Caco-2 (cell line): Measurements from ENCODE around the gene CHMP4A. TPM values are rescaled to one million over a fixed set of nuclear protein-coding genes. Genes with fewer than 3 reads are reported as not detected.
A peak's percentile ranks its signal among the peaks of the same experiment; 100 is the strongest.

Experiments used
- BruUV-seq: library from RNA; stranded (reverse); fragments of 400-500 nt; replicated peaks from 2 replicates; lab custom pipeline; 2021; lab: Mats Ljungman, UMichigan
- CTCF ChIA-PET: fragments of 300-600 bp; sonication (Branson Sonifier 250); formaldehyde crosslinking; loops from one replicate; lab custom pipeline; 2022; ENCODE audit warnings: antibody characterized with exemption; lab: Charles Lee
- POLR2A ChIA-PET: fragments of 300-600 bp; sonication (Branson Sonifier 250); formaldehyde crosslinking; loops from one replicate; lab custom pipeline; 2022; ENCODE audit warnings: antibody characterized with exemption; lab: Charles Lee
- DNase-seq, 2 experiments: peaks; one replicate each; pipeline versions ENCODE4 v3.0.0 to v3.0.0-alpha.2; 2020 to 2022
- H3K27me3 ChIP-seq: replicated peaks from 2 replicates; pipeline ENCODE4 v1.6.0; 2011; ENCODE audit warnings: low read length; ENCODE audit not compliant: control insufficient read depth, insufficient read depth
- H3K36me3 ChIP-seq: 2 replicates; pipeline ENCODE4 v1.5.1; 2011; ENCODE audit warnings: low read length; ENCODE audit not compliant: control insufficient read depth, insufficient read depth
- H3K4me1 ChIP-seq: fragments of 250-450 bp; sonication (Bioruptor Pico); 2 replicates; pipeline ENCODE4 v1.5.1; 2020; ENCODE audit warnings: mild to moderate bottlenecking
- H3K4me3 ChIP-seq: 2 replicates; pipeline ENCODE4 v1.5.1; 2011; ENCODE audit warnings: low read depth, mild to moderate bottlenecking, control low read depth, low read length
- H3K9me3 ChIP-seq: fragments of 250-450 bp; sonication (Bioruptor Pico); 2 replicates; pipeline ENCODE4 v1.5.1; 2020; ENCODE audit warnings: mild to moderate bottlenecking, moderate library complexity
- H3K27ac Mint-ChIP-seq: one replicate; pipeline ENCODE4 v1.8.0; 2022; ENCODE audit warnings: mixed read lengths; ENCODE audit not compliant: unreplicated experiment
- H3K27me3 Mint-ChIP-seq: one replicate; pipeline ENCODE4 v1.8.0; 2022; ENCODE audit warnings: mixed read lengths; ENCODE audit not compliant: insufficient read depth, unreplicated experiment
- H3K36me3 Mint-ChIP-seq: one replicate; pipeline ENCODE4 v1.8.0; 2022; ENCODE audit warnings: mild to moderate bottlenecking, mixed read lengths; ENCODE audit not compliant: insufficient read depth, unreplicated experiment
- H3K4me1 Mint-ChIP-seq: one replicate; pipeline ENCODE4 v1.8.0; 2022; ENCODE audit warnings: low read depth, mixed read lengths; ENCODE audit not compliant: unreplicated experiment
- H3K4me3 Mint-ChIP-seq: one replicate; pipeline ENCODE4 v1.8.0; 2022; ENCODE audit warnings: mild to moderate bottlenecking, moderate library complexity, mixed read lengths; ENCODE audit not compliant: unreplicated experiment
- H3K9me3 Mint-ChIP-seq: one replicate; pipeline ENCODE4 v1.8.0; 2022; ENCODE audit warnings: mixed read lengths; ENCODE audit not compliant: unreplicated experiment
- CTCF ChIP-seq, 2 experiments: fragments of 200-600 bp in 1 of 2; IDR thresholded peaks; 1 replicate in 1 of 2; 2 replicates in 1 of 2; pipeline versions ENCODE4 v1.5.1 to v1.8.0; 2011 to 2022; ENCODE audit warnings: antibody characterized with exemption in 1 of 2, control low read depth in 1 of 2, inconsistent platforms in 1 of 2, low read depth in 1 of 2, low read length in 1 of 2, mild to moderate bottlenecking in 1 of 2, moderate library complexity in 1 of 2; ENCODE audit not compliant: insufficient read depth in 1 of 2, severe bottlenecking in 1 of 2, unreplicated experiment in 1 of 2
- intact Hi-C: fragments of 100-400 bp; cut with micrococcal nuclease; formaldehyde crosslinking; loops from one replicate; pipeline ENCODE4 v1.10.0; 2022; ENCODE audit not compliant: unreplicated experiment
- total RNA-seq: library from RNA; stranded (reverse); gene quantifications from 2 replicates; pipeline ENCODE4 v1.2.3, GENCODE V29; 2022

CHMP4A gene
- total RNA-seq, 1 experiment from 2014 or later, result 57.7 TPM

- CTCF ChIA-PET, result interaction anchor here (1.0 to 1.8 kb wide), 3 partner anchors 8 to 63 kb away, joined by 3 to 7 read pairs (median 3); partner anchors contain the start of genes RABGGTA and TINF2
- peak overlapping the region; percentile 81 for H3K4me3 Mint-ChIP-seq
Observed at GRCh38 chr14:24234095-24235005, 21.1 kb upstream of the CHMP4A start.

GRCh38 chr14:24233538-24233866 is 20.2 kb upstream of the CHMP4A start:
- no peaks in the 10 kb centered on the region for H3K9me3 Mint-ChIP-seq
- H3K4me1 Mint-ChIP-seq, result peaks cover 9% of the 10 kb centered on the region
- H3K4me3 Mint-ChIP-seq, result peak overlapping the region; percentile 81
- H3K4me1 ChIP-seq, result no peaks in the 10 kb centered on the region
- peaks cover 32% of the 10 kb centered on the region for H3K36me3 Mint-ChIP-seq
- no TSS peak for BruUV-seq
- peak in 1 of 2 experiments; percentile 22 for DNase-seq
- peak overlapping the region; percentile 76 for H3K4me3 ChIP-seq
- no peaks in the 10 kb centered on the region for H3K9me3 ChIP-seq
- H3K36me3 ChIP-seq, result peaks cover 3% of the 10 kb centered on the region; the same call in 1 of the 2 replicates
- H3K27ac Mint-ChIP-seq, result peak overlapping the region; percentile 85
- no peak for TF ChIP-seq CTCF (IDR thresholded peaks at IDR 0.05; ENCODE audit: insufficient read depth in 1 of 2, low read depth in 1 of 2, low read length in 1 of 2, severe bottlenecking in 1 of 2, unreplicated experiment in 1 of 2)
- intact Hi-C loops, result no loop called here
- ChIA-PET POLR2A (interaction anchor here (1.8 kb wide), 1 partner anchor 9 kb away, joined by 20 read pairs; the partner anchor contains the start of gene TINF2), CTCF (interaction anchor here (1.8 kb wide), 1 partner anchor 9 kb away, joined by 7 read pairs; the partner anchor contains the start of gene TINF2)
- no peaks in the 10 kb centered on the region for H3K27me3 Mint-ChIP-seq
- no peaks in the 10 kb centered on the region for H3K27me3 ChIP-seq

More at GRCh38 chr14:24234095-24235005, 21.1 kb upstream of the CHMP4A start:
- Histone ChIP-seq H3K4me3 (no peak overlapping the region), H3K27me3 (no peaks in the 10 kb centered on the region), H3K36me3 (peaks cover 3% of the 10 kb centered on the region; the same call in 1 of the 2 replicates), H3K4me1 (no peaks in the 10 kb centered on the region), H3K9me3 (no peaks in the 10 kb centered on the region)
- H3K36me3 Mint-ChIP-seq, result peaks cover 33% of the 10 kb centered on the region
- intact Hi-C loops, result no loop called here
- peaks cover 9% of the 10 kb centered on the region for H3K4me1 Mint-ChIP-seq
- no TSS peak for BruUV-seq
- no peak for DNase-seq
- TF ChIP-seq CTCF (IDR thresholded peaks at IDR 0.05; ENCODE audit: insufficient read depth in 1 of 2, low read depth in 1 of 2, low read length in 1 of 2, severe bottlenecking in 1 of 2, unreplicated experiment in 1 of 2), result no peak
- no peak overlapping the region for H3K27ac Mint-ChIP-seq
- POLR2A ChIA-PET, result no interaction called here
- H3K9me3 Mint-ChIP-seq, result no peaks in the 10 kb centered on the region
- no peaks in the 10 kb centered on the region for H3K27me3 Mint-ChIP-seq
